HEK293T (cell line): ENCODE data around the gene MXRA7.

Experiments used
- BHLHE40 ChIP-seq: fragments of 450-650 bp; IDR thresholded peaks from 2 replicates; pipeline ENCODE4 v1.6.1; 2016; ENCODE audit warnings: mild to moderate bottlenecking, moderate library complexity, borderline replicate concordance
- CTBP1 ChIP-seq: fragments of 450-650 bp; IDR thresholded peaks from 2 replicates; pipeline ENCODE4 v1.6.1; 2016; ENCODE audit warnings: borderline replicate concordance
- ELF4 ChIP-seq: fragments of 450-650 bp; IDR thresholded peaks from 2 replicates; pipeline ENCODE4 v1.6.1; 2017; ENCODE audit warnings: antibody characterized with exemption
- FOXA1 ChIP-seq: fragments of 450-650 bp; IDR thresholded peaks from 2 replicates; pipeline ENCODE4 v1.6.1; 2016; ENCODE audit warnings: mild to moderate bottlenecking
- FOXK2 ChIP-seq: fragments of 450-650 bp; IDR thresholded peaks from 2 replicates; pipeline ENCODE4 v1.6.1; 2016; ENCODE audit warnings: mild to moderate bottlenecking
- FOXM1 ChIP-seq: fragments of 450-650 bp; IDR thresholded peaks from 2 replicates; pipeline ENCODE4 v1.6.1; 2017; ENCODE audit warnings: mild to moderate bottlenecking, borderline replicate concordance
- HDGF ChIP-seq: fragments of 450-650 bp; IDR thresholded peaks from 2 replicates; pipeline ENCODE4 v1.6.1; 2017; ENCODE audit warnings: antibody characterized with exemption, borderline replicate concordance
- LEF1 ChIP-seq: fragments of 450-650 bp; IDR thresholded peaks from 2 replicates; pipeline ENCODE4 v1.6.1; 2017; ENCODE audit warnings: mild to moderate bottlenecking, borderline replicate concordance
- SP1 ChIP-seq: fragments of 450-650 bp; IDR thresholded peaks from 2 replicates; pipeline ENCODE4 v1.6.1; 2017
- TARDBP ChIP-seq: fragments of 450-650 bp; IDR thresholded peaks from 2 replicates; pipeline ENCODE4 v1.6.1; 2016
- TF ChIP-seq, protein P1 (sequence below): fragments of 450-650 bp; IDR thresholded peaks from 2 replicates; pipeline ENCODE4 v1.6.1; 2016

GRCh38 chr17:76742958-76743357 lies 32.2 kb upstream of the MXRA7 start:
- TF ChIP-seq SP1 (no peak), FOXM1 (no peak), HDGF (no peak), BHLHE40 (no peak), FOXA1 (no peak), TARDBP (no peak), ELF4 (no peak), LEF1 (no peak), FOXK2 (no peak), CTBP1 (no peak)
- TF ChIP-seq, protein P1, sequence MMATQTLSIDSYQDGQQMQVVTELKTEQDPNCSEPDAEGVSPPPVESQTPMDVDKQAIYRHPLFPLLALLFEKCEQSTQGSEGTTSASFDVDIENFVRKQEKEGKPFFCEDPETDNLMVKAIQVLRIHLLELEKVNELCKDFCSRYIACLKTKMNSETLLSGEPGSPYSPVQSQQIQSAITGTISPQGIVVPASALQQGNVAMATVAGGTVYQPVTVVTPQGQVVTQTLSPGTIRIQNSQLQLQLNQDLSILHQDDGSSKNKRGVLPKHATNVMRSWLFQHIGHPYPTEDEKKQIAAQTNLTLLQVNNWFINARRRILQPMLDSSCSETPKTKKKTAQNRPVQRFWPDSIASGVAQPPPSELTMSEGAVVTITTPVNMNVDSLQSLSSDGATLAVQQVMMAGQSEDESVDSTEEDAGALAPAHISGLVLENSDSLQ, result no peak
